ENCODE results near the gene TYK2. TPM values are rescaled to one million over a fixed set of nuclear protein-coding genes. Genes with fewer than 3 reads are reported as not detected.

Gene TYK2
- total and polyA plus RNA-seq, 2 of the 13 experiments (the other 11 are each of a cell fraction or from before 2014, with no cell fraction given), result 38.8 to 60.1 TPM

- H3K4me1 ChIP-seq (ENCODE audit: insufficient read depth, low read length), result peaks cover 10% of the 10 kb centered on the region
- no peak overlapping the region for H3K9ac ChIP-seq (ENCODE audit: insufficient read depth, low read depth, low read length)
- ChIA-PET CTCF (ENCODE audit: low intra/inter-chr PET ratio, low total read pairs) (interaction anchor here (0.6 to 3.8 kb wide), 6 partner anchors 34 to 460 kb away, joined by 3 to 47 read pairs (median 6); partner anchors contain the start of gene ICAM1), POLR2A (interaction anchor here (0.9 to 1.1 kb wide), 3 partner anchors 10 to 132 kb away, joined by 3 read pairs; partner anchors contain the start of gene TYK2)
- H3K36me3 ChIP-seq (replicated peaks in 1 of 2; ENCODE audit: control insufficient read depth in 1 of 2, insufficient read depth in 2 of 2, low read length in 2 of 2), result peaks cover 16 to 44% of the 10 kb centered on the region in 2 experiments; a peak in 4 of 5 replicates
- ATAC-seq, result peak; percentile 66
- no TSS peak for BruUV-seq (replicated peaks)
- H3K4me2 ChIP-seq (ENCODE audit: low read depth, low read length), result no peak overlapping the region
- peak; percentile 64 for DNase-seq (ENCODE audit: low spot score)
- H3K79me2 ChIP-seq (ENCODE audit: insufficient read depth, low read length), result no peaks in the 10 kb centered on the region
- in situ Hi-C loops (cut with HindIII; ENCODE audit: extremely low pct_ligation_motif_present, low pct_unique_long_range_greater_than_20kb) (loop anchor here (5.0 to 10.0 kb wide), 2 partner anchors 118 to 456 kb away; partner anchors contain the start of genes ICAM1 and OLFM2), intact Hi-C loops (cut with micrococcal nuclease; ENCODE audit: unreplicated experiment) (no loop called here)
- no peaks in the 10 kb centered on the region for H3K9me3 ChIP-seq (ENCODE audit: low read length)
- H4K20me1 ChIP-seq (ENCODE audit: insufficient read depth, low read length), result no peaks in the 10 kb centered on the region
- no peak overlapping the region for H3K27ac ChIP-seq (ENCODE audit: extremely low read length, insufficient read depth, low read length)
- H3K27me3 ChIP-seq (ENCODE audit: control insufficient read depth in 1 of 2, insufficient read depth in 2 of 2, low read length in 2 of 2), result no peaks in the 10 kb centered on the region
- FAIRE-seq, result peak; percentile 74
- 77% methylated on average over 9 of the region's 9 CpGs for WGBS (ENCODE audit: low lambda C conversion rate)
- no peak overlapping the region for H3K4me3 ChIP-seq (replicated peaks in 1 of 3; ENCODE audit: insufficient read depth in 1 of 3, low read depth in 2 of 3, low read length in 3 of 3)
- no peak overlapping the region for H2AFZ ChIP-seq (ENCODE audit: low read length)
- peak; percentile 75 for TF ChIP-seq RBM22 (optimal IDR thresholded peaks at IDR 0.05; ENCODE audit: low read length)
- no peak for TF ChIP-seq CREM (IDR thresholded peaks at IDR 0.05)
- TF ChIP-seq CREM (CRISPR knock-in tag; IDR thresholded peaks at IDR 0.05), result no peak
- TF ChIP-seq, protein P1, sequence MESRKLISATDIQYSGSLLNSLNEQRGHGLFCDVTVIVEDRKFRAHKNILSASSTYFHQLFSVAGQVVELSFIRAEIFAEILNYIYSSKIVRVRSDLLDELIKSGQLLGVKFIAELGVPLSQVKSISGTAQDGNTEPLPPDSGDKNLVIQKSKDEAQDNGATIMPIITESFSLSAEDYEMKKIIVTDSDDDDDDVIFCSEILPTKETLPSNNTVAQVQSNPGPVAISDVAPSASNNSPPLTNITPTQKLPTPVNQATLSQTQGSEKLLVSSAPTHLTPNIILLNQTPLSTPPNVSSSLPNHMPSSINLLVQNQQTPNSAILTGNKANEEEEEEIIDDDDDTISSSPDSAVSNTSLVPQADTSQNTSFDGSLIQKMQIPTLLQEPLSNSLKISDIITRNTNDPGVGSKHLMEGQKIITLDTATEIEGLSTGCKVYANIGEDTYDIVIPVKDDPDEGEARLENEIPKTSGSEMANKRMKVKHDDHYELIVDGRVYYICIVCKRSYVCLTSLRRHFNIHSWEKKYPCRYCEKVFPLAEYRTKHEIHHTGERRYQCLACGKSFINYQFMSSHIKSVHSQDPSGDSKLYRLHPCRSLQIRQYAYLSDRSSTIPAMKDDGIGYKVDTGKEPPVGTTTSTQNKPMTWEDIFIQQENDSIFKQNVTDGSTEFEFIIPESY (CRISPR knock-in tag; IDR thresholded peaks at IDR 0.05), result peak; percentile 80; the same call in 1 of the 2 replicates
- no peak for TF ChIP-seq ZNF3 (CRISPR knock-in tag; IDR thresholded peaks at IDR 0.05)
- no peak for TF ChIP-seq RORA (CRISPR knock-in tag; IDR thresholded peaks at IDR 0.05)
- TF ChIP-seq ZNF781 (CRISPR knock-in tag; IDR thresholded peaks at IDR 0.05; ENCODE audit: borderline replicate concordance, not compliant biosample characterization), result no peak
- no peak for TF ChIP-seq ZMYM3 (CRISPR knock-in tag; IDR thresholded peaks at IDR 0.05)
- TF ChIP-seq TEAD2 (CRISPR knock-in tag; IDR thresholded peaks at IDR 0.05), result no peak
- TF ChIP-seq, protein P2, sequence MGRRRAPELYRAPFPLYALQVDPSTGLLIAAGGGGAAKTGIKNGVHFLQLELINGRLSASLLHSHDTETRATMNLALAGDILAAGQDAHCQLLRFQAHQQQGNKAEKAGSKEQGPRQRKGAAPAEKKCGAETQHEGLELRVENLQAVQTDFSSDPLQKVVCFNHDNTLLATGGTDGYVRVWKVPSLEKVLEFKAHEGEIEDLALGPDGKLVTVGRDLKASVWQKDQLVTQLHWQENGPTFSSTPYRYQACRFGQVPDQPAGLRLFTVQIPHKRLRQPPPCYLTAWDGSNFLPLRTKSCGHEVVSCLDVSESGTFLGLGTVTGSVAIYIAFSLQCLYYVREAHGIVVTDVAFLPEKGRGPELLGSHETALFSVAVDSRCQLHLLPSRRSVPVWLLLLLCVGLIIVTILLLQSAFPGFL (CRISPR knock-in tag; IDR thresholded peaks at IDR 0.05), result no peak
- TF ChIP-seq BHLHE40 (IDR thresholded peaks at IDR 0.05; ENCODE audit: low read length), result no peak
- TF ChIP-seq ZBTB4 (CRISPR knock-in tag; IDR thresholded peaks at IDR 0.05; ENCODE audit: borderline replicate concordance), result 0 out of 2 replicates have a peak, but pooled peaks have one; percentile 27
- TF ChIP-seq ZNF260 (CRISPR knock-in tag; IDR thresholded peaks at IDR 0.05; ENCODE audit: borderline replicate concordance, low read depth), result no peak
- TF ChIP-seq U2AF1 (optimal IDR thresholded peaks at IDR 0.05; ENCODE audit: low read depth, low read length), result peak; percentile 63
- TF ChIP-seq IKZF1 (IDR thresholded peaks at IDR 0.05), result no peak
- TF ChIP-seq, protein P3, sequence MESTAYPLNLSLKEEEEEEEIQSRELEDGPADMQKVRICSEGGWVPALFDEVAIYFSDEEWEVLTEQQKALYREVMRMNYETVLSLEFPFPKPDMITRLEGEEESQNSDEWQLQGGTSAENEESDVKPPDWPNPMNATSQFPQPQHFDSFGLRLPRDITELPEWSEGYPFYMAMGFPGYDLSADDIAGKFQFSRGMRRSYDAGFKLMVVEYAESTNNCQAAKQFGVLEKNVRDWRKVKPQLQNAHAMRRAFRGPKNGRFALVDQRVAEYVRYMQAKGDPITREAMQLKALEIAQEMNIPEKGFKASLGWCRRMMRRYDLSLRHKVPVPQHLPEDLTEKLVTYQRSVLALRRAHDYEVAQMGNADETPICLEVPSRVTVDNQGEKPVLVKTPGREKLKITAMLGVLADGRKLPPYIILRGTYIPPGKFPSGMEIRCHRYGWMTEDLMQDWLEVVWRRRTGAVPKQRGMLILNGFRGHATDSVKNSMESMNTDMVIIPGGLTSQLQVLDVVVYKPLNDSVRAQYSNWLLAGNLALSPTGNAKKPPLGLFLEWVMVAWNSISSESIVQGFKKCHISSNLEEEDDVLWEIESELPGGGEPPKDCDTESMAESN (CRISPR knock-in tag; conservative IDR thresholded peaks at IDR 0.05), result no peak
- no peak for TF ChIP-seq SIX1 (CRISPR knock-in tag; IDR thresholded peaks at IDR 0.05; ENCODE audit: borderline replicate concordance)
These were observed 10.4 kb upstream of the TYK2 start for GRCh38 chr19:10390652-10391286.
